ENCODE measurements around the gene RFT1. TPM values are rescaled to one million over a fixed set of nuclear protein-coding genes. Genes with fewer than 3 reads are reported as not detected.

The RFT1 gene
- total and polyA plus RNA-seq, 2 of the 13 experiments (the other 11 are each of a cell fraction or from before 2014, with no cell fraction given): 23.2 to 37.0 TPM

GRCh38 chr3:53159156-53160060 is 29.2 kb upstream of the RFT1 start (continued):
- peak; percentile 97 for TF ChIP-seq RXRA (CRISPR knock-in tag; IDR thresholded peaks at IDR 0.05)
- TF ChIP-seq ZMAT3 (CRISPR knock-in tag; conservative IDR thresholded peaks at IDR 0.05): 0 out of 2 replicates have a peak, but pooled peaks have one; percentile 26
- TF ChIP-seq SPEN (CRISPR knock-in tag; IDR thresholded peaks at IDR 0.05; ENCODE audit: low read depth): peak; percentile 42; the same call in 1 of the 2 replicates
- no peak; the same call in 1 of the 2 replicates for TF ChIP-seq ZMYM3 (CRISPR knock-in tag; IDR thresholded peaks at IDR 0.05)
- peak; percentile 42 for TF ChIP-seq CCAR2 (optimal IDR thresholded peaks at IDR 0.05; ENCODE audit: low read depth, low read length)
- peak; percentile 37; the same call in 1 of the 2 replicates for TF ChIP-seq ZGPAT (CRISPR knock-in tag; IDR thresholded peaks at IDR 0.05)
- no peak for TF ChIP-seq THAP7 (CRISPR knock-in tag; IDR thresholded peaks at IDR 0.05)
- no peak for TF ChIP-seq FOSL1 (CRISPR knock-in tag; IDR thresholded peaks at IDR 0.05; ENCODE audit: borderline replicate concordance)
- TF ChIP-seq HIVEP1 (CRISPR knock-in tag; IDR thresholded peaks at IDR 0.05): no peak
- TF ChIP-seq, protein P1, sequence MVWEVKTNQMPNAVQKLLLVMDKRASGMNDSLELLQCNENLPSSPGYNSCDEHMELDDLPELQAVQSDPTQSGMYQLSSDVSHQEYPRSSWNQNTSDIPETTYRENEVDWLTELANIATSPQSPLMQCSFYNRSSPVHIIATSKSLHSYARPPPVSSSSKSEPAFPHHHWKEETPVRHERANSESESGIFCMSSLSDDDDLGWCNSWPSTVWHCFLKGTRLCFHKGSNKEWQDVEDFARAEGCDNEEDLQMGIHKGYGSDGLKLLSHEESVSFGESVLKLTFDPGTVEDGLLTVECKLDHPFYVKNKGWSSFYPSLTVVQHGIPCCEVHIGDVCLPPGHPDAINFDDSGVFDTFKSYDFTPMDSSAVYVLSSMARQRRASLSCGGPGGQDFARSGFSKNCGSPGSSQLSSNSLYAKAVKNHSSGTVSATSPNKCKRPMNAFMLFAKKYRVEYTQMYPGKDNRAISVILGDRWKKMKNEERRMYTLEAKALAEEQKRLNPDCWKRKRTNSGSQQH (CRISPR knock-in tag; IDR thresholded peaks at IDR 0.05; ENCODE audit: low read depth): peak; percentile 51; the same call in 1 of the 2 replicates
- 0 out of 2 replicates have a peak, but pooled peaks have one; percentile 5 for TF ChIP-seq ZNF350 (CRISPR knock-in tag; IDR thresholded peaks at IDR 0.05; ENCODE audit: borderline replicate concordance, low read depth)
- no peak for TF ChIP-seq SP140L (CRISPR knock-in tag; IDR thresholded peaks at IDR 0.05; ENCODE audit: borderline replicate concordance)
- TF ChIP-seq AHR (CRISPR knock-in tag; IDR thresholded peaks at IDR 0.05): no peak
- TF ChIP-seq NFE2L1 (CRISPR knock-in tag; IDR thresholded peaks at IDR 0.05; ENCODE audit: borderline replicate concordance): no peak
- TF ChIP-seq RFX1 (IDR thresholded peaks at IDR 0.05): no peak
- no peak for TF ChIP-seq DPF2 (CRISPR knock-in tag; IDR thresholded peaks at IDR 0.05; ENCODE audit: borderline replicate concordance, low read depth)
- TF ChIP-seq CHCHD3 (CRISPR knock-in tag; IDR thresholded peaks at IDR 0.05): no peak
- no peak for TF ChIP-seq ZNF20 (CRISPR knock-in tag; IDR thresholded peaks at IDR 0.05)
- TF ChIP-seq, protein P2, sequence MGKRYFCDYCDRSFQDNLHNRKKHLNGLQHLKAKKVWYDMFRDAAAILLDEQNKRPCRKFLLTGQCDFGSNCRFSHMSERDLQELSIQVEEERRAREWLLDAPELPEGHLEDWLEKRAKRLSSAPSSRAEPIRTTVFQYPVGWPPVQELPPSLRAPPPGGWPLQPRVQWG (CRISPR knock-in tag; IDR thresholded peaks at IDR 0.05; ENCODE audit: borderline replicate concordance, low read depth): no peak
- peak; percentile 17 for TF ChIP-seq TBL1XR1 (IDR thresholded peaks at IDR 0.05; ENCODE audit: borderline replicate concordance, low read length, partially characterized antibody)
- 0 out of 2 replicates have a peak, but pooled peaks have one; percentile 22 for TF ChIP-seq FOXP1 (IDR thresholded peaks at IDR 0.05)
- TF ChIP-seq FOXP1 (CRISPR knock-in tag; IDR thresholded peaks at IDR 0.05): peak; percentile 56
- no peak for TF ChIP-seq SRSF4 (IDR thresholded peaks at IDR 0.05; ENCODE audit: low read depth, low read length, poor library complexity, severe bottlenecking)
- TF ChIP-seq ZFP36L2 (CRISPR knock-in tag; IDR thresholded peaks at IDR 0.05): no peak
- peak; percentile 68 for TF ChIP-seq MIER2 (CRISPR knock-in tag; IDR thresholded peaks at IDR 0.05)
- peak; percentile 75 for TF ChIP-seq SAP130 (CRISPR knock-in tag; IDR thresholded peaks at IDR 0.05; ENCODE audit: low read depth)
- TF ChIP-seq ZBTB38 (CRISPR knock-in tag; IDR thresholded peaks at IDR 0.05): peak; percentile 11; the same call in 1 of the 2 replicates
